WERI-Rb-1 (cell line): Measurements from ENCODE around the gene TRO.
A peak's percentile ranks its signal among the peaks of the same experiment; 100 is the strongest.

ENCODE experiments used
- DNase-seq: peaks from one replicate; pipeline ENCODE4 v3.0.0-alpha.2; 2020
- H3K27ac ChIP-seq: fragments of 250-450 bp; sonication (Bioruptor Pico); 2 replicates; pipeline ENCODE4 v1.5.1; 2020; ENCODE audit warnings: mild to moderate bottlenecking, moderate library complexity
- H3K27me3 ChIP-seq: fragments of 250-450 bp; sonication (Bioruptor Pico); 2 replicates; pipeline ENCODE4 v1.5.1; 2021; ENCODE audit warnings: mild to moderate bottlenecking, low read depth, moderate library complexity; ENCODE audit not compliant: insufficient read depth, severe bottlenecking
- H3K36me3 ChIP-seq: fragments of 250-450 bp; sonication (Bioruptor Pico); 2 replicates; pipeline ENCODE4 v1.5.1; 2020; ENCODE audit warnings: mild to moderate bottlenecking, moderate library complexity
- H3K4me3 ChIP-seq: 2 replicates; pipeline ENCODE4 v1.5.1; 2011; ENCODE audit warnings: low read depth, mild to moderate bottlenecking, control low read depth, low read length
- H3K9me3 ChIP-seq: fragments of 250-450 bp; sonication (Bioruptor Pico); 2 replicates; pipeline ENCODE4 v1.5.1; 2021; ENCODE audit warnings: mild to moderate bottlenecking, moderate library complexity; ENCODE audit not compliant: severe bottlenecking
- TF ChIP-seq, protein P1 (sequence below): IDR thresholded peaks from 2 replicates; pipeline ENCODE4 v1.5.1; 2011; ENCODE audit warnings: low read depth, mild to moderate bottlenecking, control low read depth, inconsistent platforms, low read length

TRO gene

DNA sequence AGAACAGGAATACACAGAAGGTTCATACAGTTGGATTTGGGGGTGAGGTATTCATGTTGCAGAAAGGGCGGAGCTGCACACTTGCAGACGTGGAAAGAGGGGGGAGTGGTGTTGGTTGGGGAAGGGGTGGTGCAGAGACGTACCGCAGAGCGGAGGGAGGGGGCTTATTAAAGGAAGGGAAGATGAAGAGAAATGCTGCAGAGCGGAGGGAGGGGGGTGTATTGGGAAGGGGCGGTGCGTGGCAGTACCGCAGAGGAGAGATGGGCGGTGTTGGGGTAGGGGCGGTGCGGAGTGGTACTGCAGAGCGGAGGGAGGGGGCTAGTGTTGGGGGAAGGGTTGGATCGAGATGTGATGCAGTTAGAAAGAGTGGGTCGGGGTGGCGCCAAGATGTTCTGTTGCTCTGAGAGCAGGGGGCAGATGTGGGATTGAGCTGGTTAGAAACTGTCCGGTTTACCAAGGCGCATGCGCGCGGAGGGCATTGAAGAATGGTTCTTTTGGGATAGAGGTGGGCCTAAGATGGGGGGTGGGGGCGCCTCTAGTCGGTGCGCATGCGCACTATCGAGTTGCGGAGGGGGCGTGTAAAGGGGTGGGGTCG is 900 bp downstream of the TRO start:
- Histone ChIP-seq H3K27me3 (peaks cover 20% of the 10 kb centered on the region), H3K9me3 (no peaks in the 10 kb centered on the region), H3K36me3 (no peaks in the 10 kb centered on the region), H3K4me3 (peak overlapping the region; percentile 54), H3K27ac (no peak overlapping the region)
- TF ChIP-seq, protein P1, sequence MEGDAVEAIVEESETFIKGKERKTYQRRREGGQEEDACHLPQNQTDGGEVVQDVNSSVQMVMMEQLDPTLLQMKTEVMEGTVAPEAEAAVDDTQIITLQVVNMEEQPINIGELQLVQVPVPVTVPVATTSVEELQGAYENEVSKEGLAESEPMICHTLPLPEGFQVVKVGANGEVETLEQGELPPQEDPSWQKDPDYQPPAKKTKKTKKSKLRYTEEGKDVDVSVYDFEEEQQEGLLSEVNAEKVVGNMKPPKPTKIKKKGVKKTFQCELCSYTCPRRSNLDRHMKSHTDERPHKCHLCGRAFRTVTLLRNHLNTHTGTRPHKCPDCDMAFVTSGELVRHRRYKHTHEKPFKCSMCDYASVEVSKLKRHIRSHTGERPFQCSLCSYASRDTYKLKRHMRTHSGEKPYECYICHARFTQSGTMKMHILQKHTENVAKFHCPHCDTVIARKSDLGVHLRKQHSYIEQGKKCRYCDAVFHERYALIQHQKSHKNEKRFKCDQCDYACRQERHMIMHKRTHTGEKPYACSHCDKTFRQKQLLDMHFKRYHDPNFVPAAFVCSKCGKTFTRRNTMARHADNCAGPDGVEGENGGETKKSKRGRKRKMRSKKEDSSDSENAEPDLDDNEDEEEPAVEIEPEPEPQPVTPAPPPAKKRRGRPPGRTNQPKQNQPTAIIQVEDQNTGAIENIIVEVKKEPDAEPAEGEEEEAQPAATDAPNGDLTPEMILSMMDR = no peak
- peak; percentile 64 for DNase-seq

DNA sequence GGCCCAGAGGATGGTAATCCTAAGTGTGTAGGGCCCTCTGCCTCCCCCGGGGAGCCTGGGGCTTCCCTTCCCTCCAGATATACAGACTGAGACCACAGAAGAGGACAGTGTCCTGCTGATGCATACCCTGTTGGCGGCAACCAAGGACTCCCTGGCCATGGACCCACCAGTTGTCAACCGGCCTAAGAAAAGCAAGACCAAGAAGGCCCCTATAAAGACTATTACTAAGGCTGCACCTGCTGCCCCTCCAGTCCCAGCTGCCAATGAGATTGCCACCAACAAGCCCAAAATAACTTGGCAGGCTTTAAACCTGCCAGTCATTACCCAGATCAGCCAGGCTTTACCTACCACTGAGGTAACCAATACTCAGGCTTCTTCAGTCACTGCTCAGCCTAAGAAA is 1.9 kb downstream of the TRO start:
- no peaks in the 10 kb centered on the region for H3K9me3 ChIP-seq
- no peak overlapping the region for H3K27ac ChIP-seq
- H3K36me3 ChIP-seq = no peaks in the 10 kb centered on the region
- TF ChIP-seq, protein P1 = no peak
- H3K4me3 ChIP-seq = no peak overlapping the region
- peaks cover 22% of the 10 kb centered on the region for H3K27me3 ChIP-seq
- no peak for DNase-seq

DNA sequence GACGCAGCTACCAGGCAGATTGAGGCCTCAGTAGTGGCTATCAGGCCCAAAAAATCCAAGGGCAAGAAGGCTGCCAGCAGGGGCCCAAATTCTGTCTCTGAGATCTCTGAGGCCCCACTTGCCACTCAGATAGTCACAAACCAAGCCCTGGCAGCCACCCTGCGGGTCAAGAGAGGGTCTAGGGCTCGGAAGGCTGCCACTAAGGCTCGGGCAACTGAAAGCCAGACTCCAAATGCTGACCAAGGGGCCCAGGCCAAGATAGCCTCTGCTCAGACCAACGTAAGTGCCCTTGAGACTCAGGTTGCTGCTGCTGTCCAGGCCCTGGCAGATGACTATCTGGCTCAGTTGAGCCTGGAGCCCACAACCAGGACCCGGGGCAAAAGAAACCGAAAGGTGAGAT is 2.8 kb downstream of the TRO start:
- no peaks in the 10 kb centered on the region for H3K36me3 ChIP-seq

DNA sequence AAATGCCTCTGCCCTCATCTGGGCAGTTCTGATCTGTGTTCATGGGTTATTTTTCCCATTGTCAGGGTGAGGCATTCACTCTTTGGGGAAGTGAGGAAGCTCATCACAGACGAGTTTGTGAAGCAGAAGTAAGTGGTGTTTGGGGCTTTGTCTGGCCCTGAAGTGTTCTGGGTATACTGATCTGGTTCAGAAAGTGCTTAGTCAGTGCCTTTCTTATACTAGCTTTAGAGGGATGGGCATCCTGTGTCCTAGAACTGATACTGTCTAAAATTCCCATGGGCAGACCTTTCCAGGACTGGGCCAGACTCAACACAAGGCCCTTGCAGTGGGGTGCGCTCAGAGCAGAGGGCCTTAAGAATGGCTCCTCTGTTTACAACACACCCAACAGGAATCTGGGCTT is 6.4 kb downstream of the TRO start:
- Histone ChIP-seq H3K27me3 (peaks cover 10% of the 10 kb centered on the region), H3K36me3 (no peaks in the 10 kb centered on the region), H3K27ac (no peak overlapping the region), H3K9me3 (no peaks in the 10 kb centered on the region), H3K4me3 (no peak overlapping the region)
- DNase-seq = no peak
- TF ChIP-seq, protein P1 = no peak

More for the DNA sequence above, 2.8 kb downstream of the TRO start:
- Histone ChIP-seq H3K4me3 (no peak overlapping the region), H3K27me3 (peaks cover 22% of the 10 kb centered on the region), H3K27ac (no peak overlapping the region), H3K9me3 (no peaks in the 10 kb centered on the region)
- TF ChIP-seq, protein P1 = no peak
- no peak for DNase-seq

DNA sequence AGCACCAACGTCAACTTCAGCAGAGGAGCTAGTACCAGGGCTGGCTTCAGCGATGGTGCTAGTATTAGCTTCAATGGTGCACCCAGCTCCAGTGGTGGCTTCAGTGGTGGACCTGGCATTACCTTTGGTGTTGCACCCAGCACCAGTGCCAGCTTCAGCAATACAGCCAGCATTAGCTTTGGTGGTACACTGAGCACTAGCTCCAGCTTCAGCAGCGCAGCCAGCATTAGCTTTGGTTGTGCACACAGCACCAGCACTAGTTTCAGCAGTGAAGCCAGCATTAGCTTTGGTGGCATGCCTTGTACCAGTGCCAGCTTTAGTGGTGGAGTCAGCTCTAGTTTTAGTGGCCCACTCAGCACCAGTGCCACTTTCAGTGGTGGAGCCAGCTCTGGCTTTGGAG is 8.3 kb downstream of the TRO start:
- no peaks in the 10 kb centered on the region for H3K36me3 ChIP-seq
- H3K27me3 ChIP-seq = peaks cover 2% of the 10 kb centered on the region
- no peaks in the 10 kb centered on the region for H3K9me3 ChIP-seq
- no peak for DNase-seq
- no peak overlapping the region for H3K4me3 ChIP-seq
- TF ChIP-seq, protein P1 = no peak
- H3K27ac ChIP-seq = no peak overlapping the region
